Loucy (cell line): ENCODE results near the gene C3orf49.

Experiments
- H2AFZ ChIP-seq: fragments of 200-600 bp; sonication (generic); 2 replicates; pipeline ENCODE4 v1.6.0; 2016; ENCODE audit warnings: antibody characterized with exemption, mild to moderate bottlenecking, low read length, moderate library complexity
- H3F3A ChIP-seq: fragments of 200-600 bp; 2 replicates; pipeline ENCODE4 v1.6.0; 2016; ENCODE audit warnings: antibody characterized with exemption, low read depth, mild to moderate bottlenecking
- H3K27me3 ChIP-seq: fragments of 200-600 bp; sonication (generic); 2 replicates; pipeline ENCODE4 v1.6.1; 2014; ENCODE audit warnings: low read length, mild to moderate bottlenecking; ENCODE audit not compliant: insufficient read depth, poor library complexity, severe bottlenecking
- H3K36me3 ChIP-seq: fragments of 200-600 bp; sonication (generic); 2 replicates; pipeline ENCODE4 v1.6.1; 2016; ENCODE audit warnings: low read length; ENCODE audit not compliant: insufficient read depth
- H3K4me1 ChIP-seq: fragments of 200-600 bp; sonication (generic); 2 replicates; pipeline ENCODE4 v1.5.1; 2014; ENCODE audit warnings: low read length, mild to moderate bottlenecking; ENCODE audit not compliant: insufficient read depth, poor library complexity, severe bottlenecking
- H3K4me2 ChIP-seq: fragments of 200-600 bp; sonication (generic); 2 replicates; pipeline ENCODE4 v1.6.0; 2014; ENCODE audit warnings: antibody characterized with exemption, low read length, low read depth, mild to moderate bottlenecking; ENCODE audit not compliant: poor library complexity, severe bottlenecking
- H3K4me3 ChIP-seq: fragments of 200-600 bp; sonication (generic); 2 replicates; pipeline ENCODE4 v1.5.1; 2014; ENCODE audit warnings: low read length, mild to moderate bottlenecking, mixed read lengths; ENCODE audit not compliant: poor library complexity, severe bottlenecking
- H3K79me2 ChIP-seq: fragments of 200-600 bp; sonication (generic); 2 replicates; pipeline ENCODE4 v1.6.1; 2014; ENCODE audit warnings: low read length; ENCODE audit not compliant: insufficient read depth
- H3K9ac ChIP-seq: fragments of 200-600 bp; sonication (generic); 2 replicates; pipeline ENCODE4 v1.6.0; 2014; ENCODE audit warnings: mild to moderate bottlenecking, low read depth, low read length, moderate library complexity; ENCODE audit not compliant: poor library complexity, severe bottlenecking
- H3K9me2 ChIP-seq: fragments of 200-600 bp; sonication (generic); replicated peaks from 2 replicates; pipeline ENCODE4 v1.6.1; 2016; ENCODE audit warnings: low read depth, low read length, mixed read lengths
- H3K9me3 ChIP-seq: fragments of 200-600 bp; sonication (generic); 2 replicates; pipeline ENCODE4 v1.6.1; 2014; ENCODE audit warnings: mild to moderate bottlenecking, antibody characterized with exemption, low read length, low read depth; ENCODE audit not compliant: insufficient read depth
- H4K20me1 ChIP-seq: fragments of 200-600 bp; sonication (generic); 2 replicates; pipeline ENCODE4 v1.6.0; 2014; ENCODE audit warnings: antibody characterized with exemption, low read length, mild to moderate bottlenecking; ENCODE audit not compliant: insufficient read depth, poor library complexity, severe bottlenecking
- EZH2phosphoT487 ChIP-seq: fragments of 200-600 bp; IDR thresholded peaks from 2 replicates; pipeline ENCODE4 v1.6.1; 2018; ENCODE audit warnings: antibody characterized with exemption, mild to moderate bottlenecking, moderate library complexity, borderline replicate concordance
- TF ChIP-seq, protein P1 (sequence below): fragments of 200-600 bp; sonication (generic); conservative IDR thresholded peaks from 2 replicates; pipeline ENCODE4 v1.5.1; 2014; ENCODE audit warnings: mild to moderate bottlenecking, antibody characterized with exemption, low read length

The C3orf49 gene

GRCh38 chr3:63798949-63799348 lies 20.1 kb upstream of the C3orf49 start:
- Histone ChIP-seq H3K9ac (no peak overlapping the region), H4K20me1 (no peaks in the 10 kb centered on the region), H3K4me1 (no peaks in the 10 kb centered on the region), H3K9me2 (no peaks in the 10 kb centered on the region), H3F3A (no peaks in the 10 kb centered on the region), H3K4me3 (no peak overlapping the region), H3K27me3 (no peaks in the 10 kb centered on the region), H2AFZ (no peak overlapping the region), H3K79me2 (no peaks in the 10 kb centered on the region), H3K9me3 (no peaks in the 10 kb centered on the region), H3K4me2 (no peak overlapping the region), H3K36me3 (no peaks in the 10 kb centered on the region)
- no peak for TF ChIP-seq EZH2phosphoT487
- TF ChIP-seq, protein P1, sequence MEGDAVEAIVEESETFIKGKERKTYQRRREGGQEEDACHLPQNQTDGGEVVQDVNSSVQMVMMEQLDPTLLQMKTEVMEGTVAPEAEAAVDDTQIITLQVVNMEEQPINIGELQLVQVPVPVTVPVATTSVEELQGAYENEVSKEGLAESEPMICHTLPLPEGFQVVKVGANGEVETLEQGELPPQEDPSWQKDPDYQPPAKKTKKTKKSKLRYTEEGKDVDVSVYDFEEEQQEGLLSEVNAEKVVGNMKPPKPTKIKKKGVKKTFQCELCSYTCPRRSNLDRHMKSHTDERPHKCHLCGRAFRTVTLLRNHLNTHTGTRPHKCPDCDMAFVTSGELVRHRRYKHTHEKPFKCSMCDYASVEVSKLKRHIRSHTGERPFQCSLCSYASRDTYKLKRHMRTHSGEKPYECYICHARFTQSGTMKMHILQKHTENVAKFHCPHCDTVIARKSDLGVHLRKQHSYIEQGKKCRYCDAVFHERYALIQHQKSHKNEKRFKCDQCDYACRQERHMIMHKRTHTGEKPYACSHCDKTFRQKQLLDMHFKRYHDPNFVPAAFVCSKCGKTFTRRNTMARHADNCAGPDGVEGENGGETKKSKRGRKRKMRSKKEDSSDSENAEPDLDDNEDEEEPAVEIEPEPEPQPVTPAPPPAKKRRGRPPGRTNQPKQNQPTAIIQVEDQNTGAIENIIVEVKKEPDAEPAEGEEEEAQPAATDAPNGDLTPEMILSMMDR, result no peak

DNA sequence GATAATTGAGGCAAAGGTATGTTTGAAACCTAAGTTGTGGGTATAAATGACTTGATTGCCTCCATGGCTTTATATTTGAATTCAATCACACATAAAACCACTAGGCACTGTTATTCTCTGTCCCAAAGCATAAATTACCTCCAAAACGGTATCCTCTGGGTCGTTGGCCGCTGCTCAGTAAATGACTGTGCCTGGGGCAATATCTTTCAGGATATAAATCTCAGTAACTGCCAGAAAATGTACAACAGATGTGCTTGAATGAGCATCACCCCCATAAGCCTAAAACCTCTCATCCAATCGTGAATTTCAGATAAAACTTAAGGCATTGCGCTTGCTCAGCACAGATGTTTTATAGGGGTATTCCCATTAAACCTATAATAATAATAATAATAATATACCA lies 19.0 kb upstream of the C3orf49 start:
- Histone ChIP-seq H3K4me2 (no peak overlapping the region), H2AFZ (no peak overlapping the region)

DNA sequence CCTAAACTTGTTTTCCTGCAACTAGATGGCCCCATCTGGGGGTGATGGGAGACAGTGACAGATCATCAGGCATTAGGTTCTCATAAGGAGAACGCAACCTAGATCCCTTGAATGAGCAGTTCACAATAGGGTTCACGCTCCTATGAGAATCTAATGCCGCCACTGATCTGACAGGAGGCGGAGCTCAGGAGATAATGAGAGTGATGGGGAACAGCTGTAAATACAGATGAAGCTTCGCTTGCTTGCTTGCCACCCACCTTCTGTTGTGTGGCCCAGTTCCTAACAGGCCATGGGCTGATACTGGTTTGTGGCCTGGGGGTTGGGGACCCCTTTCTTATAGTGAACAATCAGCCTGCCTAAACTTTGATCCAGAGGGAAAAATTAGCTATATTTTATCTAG lies 15.2 kb upstream of the C3orf49 start:
- Histone ChIP-seq H3K4me3 (no peak overlapping the region), H3K9me2 (no peaks in the 10 kb centered on the region), H3K9ac (no peak overlapping the region), H3K4me2 (no peak overlapping the region), H3K79me2 (no peaks in the 10 kb centered on the region), H3K9me3 (no peaks in the 10 kb centered on the region), H3F3A (no peaks in the 10 kb centered on the region), H3K4me1 (no peaks in the 10 kb centered on the region), H4K20me1 (no peaks in the 10 kb centered on the region), H2AFZ (no peak overlapping the region), H3K36me3 (no peaks in the 10 kb centered on the region), H3K27me3 (no peaks in the 10 kb centered on the region)
- TF ChIP-seq, protein P1, result no peak

More for the DNA sequence above, 19.0 kb upstream of the C3orf49 start:
- no peaks in the 10 kb centered on the region for H4K20me1 ChIP-seq
- no peaks in the 10 kb centered on the region for H3K79me2 ChIP-seq
- no peaks in the 10 kb centered on the region for H3K4me1 ChIP-seq
- no peaks in the 10 kb centered on the region for H3K27me3 ChIP-seq
- no peak for TF ChIP-seq EZH2phosphoT487
- TF ChIP-seq, protein P1, result no peak
- no peaks in the 10 kb centered on the region for H3K9me3 ChIP-seq
- H3K9me2 ChIP-seq, result no peaks in the 10 kb centered on the region
- no peaks in the 10 kb centered on the region for H3F3A ChIP-seq
- H3K9ac ChIP-seq, result no peak overlapping the region
- no peak overlapping the region for H3K4me3 ChIP-seq
- H3K36me3 ChIP-seq, result no peaks in the 10 kb centered on the region
